Kidney (tissue), 14 donors: ENCODE data around the gene ACVRL1. TPM values are rescaled to one million over a fixed set of nuclear protein-coding genes. Genes with fewer than 3 reads are reported as not detected.
A peak's percentile ranks its signal among the peaks of the same experiment; 100 is the strongest.

Experiments
- DNase-seq, 5 donors: peaks; one replicate each; pipeline ENCODE4 v3.0.0-alpha.2; 2013 to 2020
- FAIRE-seq: peaks from 2 replicates; lab custom pipeline; 2012; peaks lifted over from hg19 to GRCh38; lab: Jason Lieb, UNC
- H3K27ac ChIP-seq, 2 donors: one replicate each; pipeline ENCODE4 v1.7.0; 2013; ENCODE audit warnings: low read depth in 2 of 2, low read length in 2 of 2, inconsistent platforms in 1 of 2
- H3K27me3 ChIP-seq: one replicate; pipeline ENCODE4 v1.7.1; 2013; ENCODE audit warnings: low read length, inconsistent platforms; ENCODE audit not compliant: control insufficient read depth, insufficient read depth
- H3K36me3 ChIP-seq, 3 donors: one replicate each; pipeline versions ENCODE4 v1.7.0 to v1.7.1; 2013; ENCODE audit warnings: low read length in 3 of 3, control low read depth in 1 of 3, inconsistent platforms in 1 of 3; ENCODE audit not compliant: insufficient read depth in 3 of 3, control insufficient read depth in 2 of 3
- H3K4me1 ChIP-seq, 3 donors: one replicate each; pipeline versions ENCODE4 v1.7.0 to v1.7.1; 2013; ENCODE audit warnings: low read length in 3 of 3, inconsistent platforms in 1 of 3, low read depth in 1 of 3; ENCODE audit not compliant: control insufficient read depth in 2 of 3, insufficient read depth in 2 of 3
- H3K4me3 ChIP-seq, 3 donors: one replicate each; pipeline versions ENCODE4 v1.7.0 to v1.8.1; 2013; ENCODE audit warnings: low read length in 3 of 3, control low read depth in 1 of 3, inconsistent platforms in 1 of 3
- H3K9ac ChIP-seq, 3 donors: one replicate each; pipeline versions ENCODE4 v1.7.0 to v1.7.1; 2013; ENCODE audit warnings: low read length in 3 of 3, control low read depth in 1 of 3, inconsistent platforms in 1 of 3
- H3K9me3 ChIP-seq, 3 donors: one replicate each; pipeline versions ENCODE4 v1.7.0 to v1.7.1; 2013; ENCODE audit warnings: low read length in 3 of 3, control low read depth in 1 of 3, inconsistent platforms in 1 of 3; ENCODE audit not compliant: control insufficient read depth in 2 of 3, insufficient read depth in 1 of 3
- CTCF ChIP-seq: IDR thresholded peaks from 3 replicates; pipeline ENCODE4 v1.5.1; 2012; ENCODE audit warnings: mild to moderate bottlenecking, moderate library complexity, borderline replicate concordance; ENCODE audit not compliant: insufficient read depth; ENCODE audit errors: extremely low read depth
- intact Hi-C: fragments of 100-400 bp; cut with DNase I; formaldehyde crosslinking; loops from one replicate; pipeline ENCODE4 v1.11.1; 2022
- polyA plus RNA-seq: library from polyadenylated mRNA; stranded (reverse); fragments of 350-450 nt; fragmentation: Illumina TruSeq; extraction: RNeasy Lipid Tissue Mini Kit (QIAGEN cat#74804); gene quantifications from one replicate; pipeline ENCODE4 v1.2.3, GENCODE V29; 2014; ENCODE audit warnings: low read depth, low replicate concordance; ENCODE audit not compliant: insufficient read depth
- total RNA-seq: library from RNA; stranded (reverse); fragmentation: NEBNext Ultra II Directional; extraction: Animal tissue kit (Norgen Biotek cat#: 25700); gene quantifications from one replicate; pipeline ENCODE4 v1.2.1, GENCODE V29; 2021
- donor health status: control.
- donor health status: control.
- donor health status: control.
- donor health status: control.
- donor health status: control.
- donor health status: DM: yes; HTN: yes; CAD: no.
- donor health status: Normal renal cell carcinoma (clear cell type).

Gene ACVRL1
- total and polyA plus RNA-seq, 2 donors from 2014 or later, result 29.1 to 88.4 TPM

GRCh38 chr12:51890133-51890464 is 17.2 kb upstream of the ACVRL1 start:
- H3K9ac ChIP-seq, result no peak overlapping the region
- H3K27ac ChIP-seq, result no peak overlapping the region
- FAIRE-seq (no peak), DNase-seq (no peak)
- no peaks in the 10 kb centered on the region for H3K36me3 ChIP-seq
- intact Hi-C loops, result loop anchor here (10.0 kb wide), 1 partner anchor 95 kb away; no protein-coding TSS in a partner anchor
- peaks cover 0 to 9% (median 1%) of the 10 kb centered on the region in 3 donors for H3K4me1 ChIP-seq
- no peaks in the 10 kb centered on the region for H3K27me3 ChIP-seq
- H3K4me3 ChIP-seq, result no peak overlapping the region
- TF ChIP-seq CTCF, result no peak
- H3K9me3 ChIP-seq, result no peaks in the 10 kb centered on the region

GRCh38 chr12:51890511-51891171 is 16.7 kb upstream of the ACVRL1 start:
- H3K36me3 ChIP-seq, result no peaks in the 10 kb centered on the region
- peaks cover 0 to 9% (median 6%) of the 10 kb centered on the region in 3 donors for H3K4me1 ChIP-seq
- TF ChIP-seq CTCF, result no peak
- H3K27me3 ChIP-seq, result no peaks in the 10 kb centered on the region
- FAIRE-seq, result no peak
- H3K9me3 ChIP-seq, result no peaks in the 10 kb centered on the region
- H3K27ac ChIP-seq, result no peak overlapping the region
- no peak overlapping the region for H3K4me3 ChIP-seq
- intact Hi-C loops, result loop anchor here (10.0 kb wide), 1 partner anchor 94 kb away; no protein-coding TSS in a partner anchor
- no peak for DNase-seq
- H3K9ac ChIP-seq, result no peak overlapping the region

- TF ChIP-seq CTCF, result peak; percentile 11
- no peak overlapping the region for H3K27ac ChIP-seq
- no peaks in the 10 kb centered on the region for H3K36me3 ChIP-seq
- H3K4me1 ChIP-seq, result peaks cover 0 to 7% (median 6%) of the 10 kb centered on the region in 3 donors
- H3K27me3 ChIP-seq, result no peaks in the 10 kb centered on the region
- no peak for DNase-seq
- H3K4me3 ChIP-seq, result no peak overlapping the region
- intact Hi-C loops, result loop anchor here (10.0 kb wide), 1 partner anchor 93 kb away; no protein-coding TSS in a partner anchor
- H3K9ac ChIP-seq, result no peak overlapping the region
- FAIRE-seq, result no peak
- no peaks in the 10 kb centered on the region for H3K9me3 ChIP-seq
These were observed 15.5 kb upstream of the ACVRL1 start for GRCh38 chr12:51891843-51892242.
